Keratinocyte (primary cell): Measurements from ENCODE around the gene HAUS2. TPM values are rescaled to one million over a fixed set of nuclear protein-coding genes. Genes with fewer than 3 reads are reported as not detected.

ENCODE experiments used
- DNase-seq: peaks from one replicate; pipeline ENCODE4 v3.0.0-alpha.2; 2011; ENCODE audit warnings: low read depth, missing footprints, low spot score
- FAIRE-seq: peaks from 2 replicates; lab custom pipeline; 2011; peaks lifted over from hg19 to GRCh38; lab: Jason Lieb, UNC
- H2AFZ ChIP-seq: 2 replicates; pipeline ENCODE4 v1.6.0; 2012; ENCODE audit warnings: low read length, control low read depth, inconsistent platforms; ENCODE audit not compliant: control insufficient read depth
- H3K27ac ChIP-seq: 2 replicates; pipeline ENCODE4 v1.5.1; 2011; ENCODE audit warnings: low read length; ENCODE audit not compliant: control insufficient read depth, insufficient read depth
- H3K27me3 ChIP-seq: 3 replicates; pipeline ENCODE4 v1.6.0; 2011; ENCODE audit warnings: low read length; ENCODE audit not compliant: control insufficient read depth, insufficient read depth; ENCODE audit errors: extremely low read depth
- H3K36me3 ChIP-seq, 2 experiments: 2 replicates in 1 of 2; 3 replicates in 1 of 2; pipeline ENCODE4 v1.5.1; 2011; ENCODE audit warnings: low read length in 2 of 2, mild to moderate bottlenecking in 1 of 2; ENCODE audit not compliant: control insufficient read depth in 2 of 2, insufficient read depth in 2 of 2; ENCODE audit errors: extremely low read depth in 1 of 2
- H3K4me1 ChIP-seq: 3 replicates; pipeline ENCODE4 v1.5.1; 2011; ENCODE audit warnings: low read length; ENCODE audit not compliant: control insufficient read depth, insufficient read depth; ENCODE audit errors: extremely low read depth
- H3K4me2 ChIP-seq: 3 replicates; pipeline ENCODE4 v1.6.0; 2011; ENCODE audit warnings: low read depth, low read length; ENCODE audit not compliant: control insufficient read depth, insufficient read depth; ENCODE audit errors: extremely low read depth
- H3K4me3 ChIP-seq, 3 experiments: fragments of 200-600 bp in 1 of 3; sonication (generic) in 1 of 3; 2 replicates in 2 of 3; 3 replicates in 1 of 3; pipeline ENCODE4 v1.5.1; 2011 to 2016; ENCODE audit warnings: low read length in 3 of 3, mild to moderate bottlenecking in 3 of 3, control low read depth in 2 of 3, inconsistent platforms in 1 of 3, low read depth in 1 of 3, mixed read lengths in 1 of 3, mixed run types in 1 of 3, moderate library complexity in 1 of 3; ENCODE audit not compliant: control insufficient read depth in 2 of 3, insufficient read depth in 2 of 3; ENCODE audit errors: extremely low read depth in 1 of 3
- H3K79me2 ChIP-seq: 2 replicates; pipeline ENCODE4 v1.6.0; 2012; ENCODE audit warnings: low read length; ENCODE audit not compliant: control insufficient read depth, insufficient read depth
- H3K9ac ChIP-seq: 3 replicates; pipeline ENCODE4 v1.6.0; 2011; ENCODE audit warnings: low read length; ENCODE audit not compliant: control insufficient read depth, insufficient read depth; ENCODE audit errors: extremely low read depth
- H3K9me1 ChIP-seq: 3 replicates; pipeline ENCODE4 v1.6.0; 2011; ENCODE audit warnings: low read length; ENCODE audit not compliant: control insufficient read depth, insufficient read depth; ENCODE audit errors: extremely low read depth
- H3K9me3 ChIP-seq: 2 replicates; pipeline ENCODE4 v1.5.1; 2012; ENCODE audit warnings: low read depth, low read length; ENCODE audit not compliant: control insufficient read depth
- H4K20me1 ChIP-seq: 3 replicates; pipeline ENCODE4 v1.6.0; 2011; ENCODE audit warnings: low read length; ENCODE audit not compliant: control insufficient read depth, insufficient read depth; ENCODE audit errors: extremely low read depth
- CTCF ChIP-seq, 3 experiments: IDR thresholded peaks in 1 of 3; conservative IDR thresholded peaks in 1 of 3; optimal IDR thresholded peaks in 1 of 3; 2 replicates in 2 of 3; 3 replicates in 1 of 3; pipeline versions ENCODE3 to v1.5.1; 2011; ENCODE audit warnings: low read length in 3 of 3, mild to moderate bottlenecking in 3 of 3, moderate library complexity in 2 of 3, control low read depth in 1 of 3, inconsistent platforms in 1 of 3; ENCODE audit not compliant: insufficient read depth in 2 of 3; ENCODE audit errors: extremely low read depth in 1 of 3
- EZH2 ChIP-seq: IDR thresholded peaks from one replicate; pipeline ENCODE4 v1.6.1; 2012; ENCODE audit warnings: inconsistent platforms, mild to moderate bottlenecking, low read length, moderate library complexity
- dilution Hi-C: fragments of 300-500 bp; cut with MboI; formaldehyde crosslinking; loops from one replicate; pipeline ENCODE4 v1.7.0; 2020; ENCODE audit warnings: low sequenced_read_pairs; ENCODE audit not compliant: extremely low pct_ligation_motif_present
- polyA plus RNA-seq, 5 experiments: library from polyadenylated mRNA; depleted of rRNA in 3 of 5; stranded (reverse) in 3 of 5; stranded (forward) in 1 of 5; unstranded in 1 of 5; fragments of >200 nt; gene quantifications; 1 replicate in 1 of 5; 2 replicates in 3 of 5; 3 replicates in 1 of 5; pipeline versions ENCODE4 v1.2.1 to v1.2.3, GENCODE V29; 2011 to 2012; ENCODE audit warnings: missing spikeins in 2 of 5, low read depth in 1 of 5, low replicate concordance in 1 of 5

HAUS2 gene
- polyA plus RNA-seq, 1 donor (not counting 4 experiments of a cell fraction or from before 2014, with no cell fraction given), result 36.3 TPM

- H3K79me2 ChIP-seq, result peaks cover 25% of the 10 kb centered on the region
- no peak overlapping the region for H3K4me3 ChIP-seq
- no peak overlapping the region for H3K27ac ChIP-seq
- H3K4me1 ChIP-seq, result no peaks in the 10 kb centered on the region
- H3K9ac ChIP-seq, result no peak overlapping the region
- peaks cover 5 to 28% of the 10 kb centered on the region in 2 experiments for H3K36me3 ChIP-seq
- no peaks in the 10 kb centered on the region for H3K27me3 ChIP-seq
- H3K9me1 ChIP-seq, result no peaks in the 10 kb centered on the region
- DNase-seq (no peak), FAIRE-seq (no peak)
- H2AFZ ChIP-seq, result no peak overlapping the region
- TF ChIP-seq EZH2, result no peak
- no peak for TF ChIP-seq CTCF (optimal IDR thresholded peaks at IDR 0.05 in 1 of 3, IDR thresholded peaks at IDR 0.05 in 1 of 3, conservative IDR thresholded peaks at IDR 0.05 in 1 of 3; ENCODE audit: extremely low read depth in 1 of 3, insufficient read depth in 2 of 3, low read length in 3 of 3)
- dilution Hi-C loops, result no loop called here
- no peak overlapping the region for H3K4me2 ChIP-seq
- H3K9me3 ChIP-seq, result no peaks in the 10 kb centered on the region
- no peaks in the 10 kb centered on the region for H4K20me1 ChIP-seq
Observed at GRCh38 chr15:42511007-42511391, 37.6 kb upstream of the HAUS2 start.

GRCh38 chr15:42523331-42523730, 25.3 kb upstream of the HAUS2 start:
- H3K4me1 ChIP-seq, result no peaks in the 10 kb centered on the region
- no peak for DNase-seq
- peaks cover 10 to 12% of the 10 kb centered on the region in 2 experiments for H3K36me3 ChIP-seq
- no peaks in the 10 kb centered on the region for H3K9me1 ChIP-seq
- H3K27me3 ChIP-seq, result no peaks in the 10 kb centered on the region
- no peak overlapping the region for H3K4me2 ChIP-seq
- H3K27ac ChIP-seq, result no peak overlapping the region
- H3K4me3 ChIP-seq, result no peak overlapping the region
- no peaks in the 10 kb centered on the region for H3K9me3 ChIP-seq
- TF ChIP-seq EZH2 (no peak), CTCF (optimal IDR thresholded peaks at IDR 0.05 in 1 of 3, IDR thresholded peaks at IDR 0.05 in 1 of 3, conservative IDR thresholded peaks at IDR 0.05 in 1 of 3; ENCODE audit: extremely low read depth in 1 of 3, insufficient read depth in 2 of 3, low read length in 3 of 3) (no peak)
- H2AFZ ChIP-seq, result no peak overlapping the region
- H4K20me1 ChIP-seq, result no peaks in the 10 kb centered on the region
- no peak for FAIRE-seq
- H3K9ac ChIP-seq, result no peak overlapping the region
- H3K79me2 ChIP-seq, result no peaks in the 10 kb centered on the region
- dilution Hi-C loops, result no loop called here
